ENCODE measurements around the gene ANKRD33B. TPM values are rescaled to one million over a fixed set of nuclear protein-coding genes. Genes with fewer than 3 reads are reported as not detected.

ANKRD33B gene
- total RNA-seq, 1 donor from 2014 or later: 4.0 TPM

- Mint-ChIP-seq H3K27ac (ENCODE audit: unreplicated experiment) (no peak overlapping the region), H3K4me1 (ENCODE audit: low read depth) (peaks cover 42% of the 10 kb centered on the region), H3K9me3 (ENCODE audit: low read depth) (peaks cover 6% of the 10 kb centered on the region), H3K36me3 (ENCODE audit: low read depth) (no peaks in the 10 kb centered on the region), H3K4me3 (ENCODE audit: unreplicated experiment) (no peak overlapping the region), H3K27me3 (ENCODE audit: low read depth) (no peaks in the 10 kb centered on the region)
- no peak for TF ChIP-seq CTCF (IDR thresholded peaks at IDR 0.05)
- no peak for DNase-seq (ENCODE audit: low spot score)
These were observed 28.7 kb downstream of the ANKRD33B start for GRCh38 chr5:10592601-10593000.

- H3K27ac Mint-ChIP-seq (ENCODE audit: unreplicated experiment): no peak overlapping the region
- no peak for DNase-seq (ENCODE audit: low spot score)
- H3K27me3 Mint-ChIP-seq (ENCODE audit: low read depth): no peaks in the 10 kb centered on the region
- H3K4me3 Mint-ChIP-seq (ENCODE audit: unreplicated experiment): no peak overlapping the region
- peaks cover 6% of the 10 kb centered on the region for H3K9me3 Mint-ChIP-seq (ENCODE audit: low read depth)
- no peaks in the 10 kb centered on the region for H3K36me3 Mint-ChIP-seq (ENCODE audit: low read depth)
- H3K4me1 Mint-ChIP-seq (ENCODE audit: low read depth): peaks cover 48% of the 10 kb centered on the region
- no peak for TF ChIP-seq CTCF (IDR thresholded peaks at IDR 0.05)
These were observed 29.8 kb downstream of the ANKRD33B start for GRCh38 chr5:10593531-10594181.

- Mint-ChIP-seq H3K9me3 (ENCODE audit: low read depth) (peaks cover 3% of the 10 kb centered on the region), H3K4me3 (ENCODE audit: unreplicated experiment) (no peak overlapping the region), H3K27ac (ENCODE audit: unreplicated experiment) (peak overlapping the region; percentile 59), H3K27me3 (ENCODE audit: low read depth) (no peaks in the 10 kb centered on the region), H3K4me1 (ENCODE audit: low read depth) (peaks cover 53% of the 10 kb centered on the region), H3K36me3 (ENCODE audit: low read depth) (no peaks in the 10 kb centered on the region)
- no peak for TF ChIP-seq CTCF (IDR thresholded peaks at IDR 0.05)
- no peak for DNase-seq (ENCODE audit: low spot score)
These were observed 30.8 kb downstream of the ANKRD33B start for GRCh38 chr5:10594591-10595210.

GRCh38 chr5:10595293-10595671 lies 31.4 kb downstream of the ANKRD33B start:
- no peak overlapping the region for H3K4me3 Mint-ChIP-seq (ENCODE audit: unreplicated experiment)
- H3K27ac Mint-ChIP-seq (ENCODE audit: unreplicated experiment): peak overlapping the region; percentile 75
- peaks cover 58% of the 10 kb centered on the region for H3K4me1 Mint-ChIP-seq (ENCODE audit: low read depth)
- peaks cover 3% of the 10 kb centered on the region for H3K9me3 Mint-ChIP-seq (ENCODE audit: low read depth)
- no peaks in the 10 kb centered on the region for H3K36me3 Mint-ChIP-seq (ENCODE audit: low read depth)
- no peaks in the 10 kb centered on the region for H3K27me3 Mint-ChIP-seq (ENCODE audit: low read depth)
- no peak for DNase-seq (ENCODE audit: low spot score)
- no peak for TF ChIP-seq CTCF (IDR thresholded peaks at IDR 0.05)

GRCh38 chr5:10595672-10596309 lies 31.9 kb downstream of the ANKRD33B start:
- H3K27ac Mint-ChIP-seq (ENCODE audit: unreplicated experiment): peak overlapping the region; percentile 75
- H3K4me1 Mint-ChIP-seq (ENCODE audit: low read depth): peaks cover 57% of the 10 kb centered on the region

More at GRCh38 chr5:10595672-10596309, 31.9 kb downstream of the ANKRD33B start:
- peaks cover 3% of the 10 kb centered on the region for H3K9me3 Mint-ChIP-seq (ENCODE audit: low read depth)
- peak overlapping the region; percentile 13 for H3K4me3 Mint-ChIP-seq (ENCODE audit: unreplicated experiment)
- TF ChIP-seq CTCF (IDR thresholded peaks at IDR 0.05): no peak
- H3K27me3 Mint-ChIP-seq (ENCODE audit: low read depth): no peaks in the 10 kb centered on the region
- no peaks in the 10 kb centered on the region for H3K36me3 Mint-ChIP-seq (ENCODE audit: low read depth)
- DNase-seq (ENCODE audit: low spot score): no peak

Data from chondrocyte (in vitro differentiated cells).